HCT116 (cell line): ENCODE data around the gene ABCE1. TPM values are rescaled to one million over a fixed set of nuclear protein-coding genes. Genes with fewer than 3 reads are reported as not detected.

Source experiments
- ATAC-seq: fragments of 200-7000 bp; cut with Tn5 transposase; 2 replicates; pipeline ENCODE4 v1.9.1; 2020; ENCODE audit warnings: mild to moderate bottlenecking, moderate library complexity
- BruUV-seq: library from RNA; stranded (reverse); fragments of 400-500 nt; replicated peaks from 2 replicates; lab custom pipeline; 2021; lab: Mats Ljungman, UMichigan
- CTCF ChIA-PET: fragments of 300-600 bp; sonication (Branson Sonifier 250); formaldehyde crosslinking; loops from one replicate; lab custom pipeline; 2021; ENCODE audit warnings: antibody characterized with exemption; lab: Charles Lee
- POLR2A ChIA-PET: fragments of 300-600, 350-600 bp; sonication (Branson Sonifier 250); formaldehyde crosslinking; loops from one replicate; lab custom pipeline; 2021; ENCODE audit warnings: antibody characterized with exemption; lab: Charles Lee
- RAD21 ChIA-PET, 2 experiments: fragments of 300-600 bp; sonication (Branson Sonifier 250); formaldehyde crosslinking; loops; one replicate each; lab custom pipeline; 2023; ENCODE audit warnings: low total read pairs in 2 of 2; ENCODE audit not compliant: uncharacterized antibody in 2 of 2, unreplicated experiment in 2 of 2, low non-redundant PET in 1 of 2; lab: Charles Lee
- DNase-seq: peaks from one replicate; pipeline ENCODE4 v3.0.0-alpha.2; 2010; ENCODE audit warnings: low read depth, low spot score
- H2AFZ ChIP-seq: fragments of 200-600 bp; shearing (Covaris generic), sonication (generic); 2 replicates; pipeline ENCODE4 v1.6.1; 2017; ENCODE audit warnings: low read depth, mixed run types, mixed read lengths, antibody characterized with exemption, low read length; ENCODE audit not compliant: poor library complexity, severe bottlenecking
- H3K27ac ChIP-seq: 2 replicates; pipeline ENCODE4 v1.5.1; 2012; ENCODE audit warnings: low read depth, low read length
- H3K27me3 ChIP-seq: fragments of 200-600 bp; sonication (generic); 2 replicates; pipeline ENCODE4 v1.6.1; 2016; ENCODE audit warnings: mixed run types, low read length, mixed read lengths; ENCODE audit not compliant: insufficient read depth
- H3K36me3 ChIP-seq, 2 experiments: fragments of 200-500 bp in 1 of 2; fragments of 200-600 bp in 1 of 2; sonication (Bioruptor generic) in 1 of 2; sonication (generic) in 1 of 2; 2 replicates each; pipeline versions ENCODE4 v1.5.1 to v1.6.1; 2014 to 2016; ENCODE audit warnings: low read length in 2 of 2, inconsistent platforms in 1 of 2, mixed read lengths in 1 of 2, mixed run types in 1 of 2; ENCODE audit not compliant: insufficient read depth in 2 of 2, control insufficient read depth in 1 of 2
- H3K4me1 ChIP-seq, 2 experiments: fragments of 200-600 bp in 1 of 2; sonication (generic) in 1 of 2; 2 replicates each; pipeline versions ENCODE4 v1.5.1 to v1.6.1; 2012 to 2017; ENCODE audit warnings: low read length in 2 of 2, inconsistent platforms in 1 of 2, mild to moderate bottlenecking in 1 of 2, mixed read lengths in 1 of 2, mixed run types in 1 of 2, moderate library complexity in 1 of 2; ENCODE audit not compliant: insufficient read depth in 2 of 2, control insufficient read depth in 1 of 2
- H3K4me2 ChIP-seq: fragments of 200-600 bp; sonication (generic); 2 replicates; pipeline ENCODE4 v1.6.1; 2017; ENCODE audit warnings: mixed run types, low read length, mixed read lengths
- H3K4me3 ChIP-seq, 2 experiments: fragments of 200-600 bp in 1 of 2; sonication (generic) in 1 of 2; replicated peaks in 1 of 2; 2 replicates each; pipeline ENCODE4 v1.5.1; 2011 to 2016; ENCODE audit warnings: low read length in 2 of 2, control low read depth in 1 of 2, low read depth in 1 of 2, mild to moderate bottlenecking in 1 of 2, mixed read lengths in 1 of 2, mixed run types in 1 of 2
- H3K79me2 ChIP-seq: fragments of 200-600 bp; sonication (generic); 2 replicates; pipeline ENCODE4 v1.6.1; 2017; ENCODE audit warnings: mild to moderate bottlenecking, mixed run types, low read length, moderate library complexity, mixed read lengths; ENCODE audit not compliant: insufficient read depth
- H3K9ac ChIP-seq: fragments of 200-600 bp; sonication (generic); 2 replicates; pipeline ENCODE4 v1.6.1; 2016; ENCODE audit warnings: low read length, mixed read lengths
- H3K9me2 ChIP-seq: fragments of 200-600 bp; sonication (generic), shearing (Covaris generic); 2 replicates; pipeline ENCODE4 v1.6.1; 2017; ENCODE audit warnings: mixed run types, mild to moderate bottlenecking, moderate library complexity; ENCODE audit not compliant: insufficient read depth
- H3K9me3 ChIP-seq, 2 experiments: fragments of 200-500 bp in 1 of 2; fragments of 200-600 bp in 1 of 2; sonication (Bioruptor generic) in 1 of 2; sonication (generic) in 1 of 2; 2 replicates each; pipeline ENCODE4 v1.6.1; 2014 to 2017; ENCODE audit warnings: low read length in 2 of 2, mixed read lengths in 2 of 2, inconsistent platforms in 1 of 2, low read depth in 1 of 2, mild to moderate bottlenecking in 1 of 2, mixed run types in 1 of 2, moderate library complexity in 1 of 2; ENCODE audit not compliant: control insufficient read depth in 1 of 2, insufficient read depth in 1 of 2
- H4K20me1 ChIP-seq: fragments of 200-600 bp; sonication (generic), shearing (Covaris generic); 2 replicates; pipeline ENCODE4 v1.6.1; 2017; ENCODE audit warnings: mixed run types, mild to moderate bottlenecking, moderate library complexity; ENCODE audit not compliant: insufficient read depth
- CBX3 ChIP-seq: IDR thresholded peaks from 2 replicates; pipeline ENCODE4 v1.6.1; 2012; ENCODE audit warnings: low read depth
- CEBPB ChIP-seq: IDR thresholded peaks from 2 replicates; pipeline ENCODE4 v1.6.1; 2012; ENCODE audit warnings: low read depth
- EGR1 ChIP-seq: IDR thresholded peaks from 2 replicates; pipeline ENCODE4 v1.6.1; 2012; ENCODE audit warnings: low read depth
- EZH2phosphoT487 ChIP-seq: fragments of 200-600 bp; IDR thresholded peaks from 2 replicates; pipeline ENCODE4 v1.6.1; 2018; ENCODE audit warnings: antibody characterized with exemption, borderline replicate concordance
- MAX ChIP-seq: IDR thresholded peaks from 2 replicates; pipeline ENCODE4 v1.6.1; 2012
- ZNF274 ChIP-seq: fragments of 200-500 bp; sonication (Bioruptor generic); IDR thresholded peaks from 2 replicates; pipeline ENCODE4 v1.6.1; 2014; ENCODE audit warnings: mild to moderate bottlenecking, low read depth, low read length, inconsistent platforms
- intact Hi-C: fragments of 100-400 bp; cut with micrococcal nuclease; formaldehyde crosslinking; loops from 2 replicates; pipeline ENCODE4 v1.10.0; 2022
- total RNA-seq: library from RNA; stranded (reverse); gene quantifications from one replicate; pipeline ENCODE4 v1.2.1, GENCODE V29; 2021; ENCODE audit not compliant: unreplicated experiment

ABCE1 gene
- total RNA-seq, 1 experiment from 2014 or later, result 145 TPM

GRCh38 chr4:145081756-145082155, 16.4 kb upstream of the ABCE1 start:
- no peak for ATAC-seq
- H3K36me3 ChIP-seq, result peaks cover 0 to 6% of the 10 kb centered on the region in 2 experiments; a peak in 1 of 4 replicates
- H3K4me3 ChIP-seq, result no peak overlapping the region
- peaks cover 7 to 9% of the 10 kb centered on the region in 2 experiments for H3K4me1 ChIP-seq
- TF ChIP-seq MAX, result no peak
- TF ChIP-seq EZH2phosphoT487, result no peak
- no peak overlapping the region for H3K4me2 ChIP-seq
- ChIA-PET POLR2A (no interaction called here), RAD21 (no interaction called here), CTCF (no interaction called here)
- H4K20me1 ChIP-seq, result no peaks in the 10 kb centered on the region
- H3K27ac ChIP-seq, result no peak overlapping the region
- BruUV-seq, result no TSS peak
- peaks cover 67% of the 10 kb centered on the region for H3K79me2 ChIP-seq
- H3K27me3 ChIP-seq, result no peaks in the 10 kb centered on the region
- intact Hi-C loops, result no loop called here
- no peaks in the 10 kb centered on the region for H3K9me3 ChIP-seq
- no peak overlapping the region for H3K9ac ChIP-seq
- no peaks in the 10 kb centered on the region for H3K9me2 ChIP-seq
- H2AFZ ChIP-seq, result no peak overlapping the region
- DNase-seq, result no peak

- H3K36me3 ChIP-seq, result peaks cover 0 to 2% of the 10 kb centered on the region in 2 experiments; a peak in 1 of 4 replicates
- BruUV-seq, result no TSS peak
- no peak overlapping the region for H3K27ac ChIP-seq
- peak; percentile 94 for ATAC-seq
- peaks cover 7 to 9% of the 10 kb centered on the region in 2 experiments for H3K4me1 ChIP-seq
- intact Hi-C loops, result no loop called here
- POLR2A ChIA-PET, result no interaction called here
- RAD21 ChIA-PET, result no interaction called here
- H3K4me3 ChIP-seq, result no peak overlapping the region
- H3K79me2 ChIP-seq, result peaks cover 60% of the 10 kb centered on the region
- H4K20me1 ChIP-seq, result no peaks in the 10 kb centered on the region
- no peaks in the 10 kb centered on the region for H3K9me3 ChIP-seq
- H3K4me2 ChIP-seq, result peak overlapping the region; percentile 7; the same call in 1 of the 2 replicates
- no peak overlapping the region for H2AFZ ChIP-seq
- H3K9ac ChIP-seq, result no peak overlapping the region
- no peak for TF ChIP-seq ZNF274
- no peak for TF ChIP-seq EGR1
- 0 out of 2 replicates have a peak, but pooled peaks have one; percentile 52 for TF ChIP-seq CEBPB
- TF ChIP-seq CBX3, result no peak
- DNase-seq, result peak; percentile 45
- CTCF ChIA-PET, result interaction anchor here (1.0 kb wide), 1 partner anchor 22 kb away, joined by 3 read pairs; no protein-coding TSS in a partner anchor
- H3K27me3 ChIP-seq, result no peaks in the 10 kb centered on the region
- no peaks in the 10 kb centered on the region for H3K9me2 ChIP-seq
These were observed 14.1 kb upstream of the ABCE1 start for GRCh38 chr4:145083891-145084605.
